GM12872 (cell line): ENCODE measurements around the gene FMO2.

Experiments
- CTCF ChIP-seq: IDR thresholded peaks from 3 replicates; pipeline ENCODE4 v1.5.1; 2011; ENCODE audit warnings: low read depth, mild to moderate bottlenecking, low read length, moderate library complexity; ENCODE audit not compliant: insufficient read depth

FMO2 gene

GRCh38 chr1:171245458-171246064, 60.5 kb downstream of the FMO2 start:
- peak; percentile 90 for TF ChIP-seq CTCF

DNA sequence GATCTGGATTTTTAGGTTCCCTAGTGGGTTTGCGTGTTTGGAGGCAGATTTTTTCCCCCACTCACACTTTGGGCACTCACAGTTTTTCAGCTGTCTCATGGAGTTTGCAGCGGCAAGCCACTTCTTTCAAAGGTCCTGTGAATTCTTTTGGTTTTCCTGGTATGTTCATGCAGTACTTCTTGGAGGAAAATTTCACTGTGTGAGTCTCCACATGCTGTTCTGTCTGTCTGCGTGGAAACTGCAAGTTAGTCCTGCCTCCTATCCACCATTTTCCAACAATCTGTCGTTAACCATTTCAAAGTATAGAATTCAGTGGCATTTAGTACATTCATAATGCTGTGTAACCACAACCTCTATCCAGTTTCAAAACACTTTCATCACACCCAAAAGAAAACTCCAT, 62.4 kb downstream of the FMO2 start:
- no peak for TF ChIP-seq CTCF

DNA sequence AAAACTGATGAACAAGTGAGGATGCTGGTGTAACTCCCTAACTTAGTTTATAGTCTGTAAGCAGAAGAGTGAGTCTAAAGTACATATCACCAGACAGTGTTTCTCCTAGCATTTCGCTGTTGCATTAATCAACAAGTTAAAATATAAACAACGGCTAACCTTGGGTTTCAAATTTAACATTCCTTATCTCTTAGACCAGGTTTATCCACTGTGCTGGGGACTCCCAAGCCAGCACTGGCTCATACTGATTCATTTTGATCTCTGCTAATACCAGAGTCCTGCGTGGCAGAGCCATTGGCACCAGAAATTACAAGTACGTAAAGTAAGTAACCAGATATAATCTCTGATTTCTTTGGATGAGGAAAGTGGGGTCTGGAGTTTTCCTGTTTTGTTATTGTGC, 63.2 kb downstream of the FMO2 start, which contains the start of gene FMO1:
Gene FMO1 (plus strand): TSS at position 193 of the 400 bp plus-strand sequence. CDS start 9,594 bp downstream, outside the sequence.
- no peak for TF ChIP-seq CTCF

- no peak for TF ChIP-seq CTCF
Observed at GRCh38 chr1:171248841-171249240, 63.7 kb downstream of the FMO2 start.

GRCh38 chr1:171250263-171250662, 65.2 kb downstream of the FMO2 start:
- TF ChIP-seq CTCF, result no peak

GRCh38 chr1:171251042-171251951, 66.2 kb downstream of the FMO2 start:
- peak; percentile 49 for TF ChIP-seq CTCF

- TF ChIP-seq CTCF, result no peak
Observed at GRCh38 chr1:171251952-171252300, 66.8 kb downstream of the FMO2 start.
